GM12872 (cell line): Measurements from ENCODE around the gene THAP6.

Source experiments
- TF ChIP-seq, protein P1 (sequence below): IDR thresholded peaks from 3 replicates; pipeline ENCODE4 v1.5.1; 2011; ENCODE audit warnings: low read depth, mild to moderate bottlenecking, low read length, moderate library complexity; ENCODE audit not compliant: insufficient read depth

The THAP6 gene

GRCh38 chr4:75555294-75556164 is 41.3 kb downstream of the THAP6 start, which contains the start of gene ODAPH:
TSS of gene ODAPH (plus strand) at chr4:75556066. CDS start at chr4:75556083, 17 bp downstream.
- TF ChIP-seq, protein P1, sequence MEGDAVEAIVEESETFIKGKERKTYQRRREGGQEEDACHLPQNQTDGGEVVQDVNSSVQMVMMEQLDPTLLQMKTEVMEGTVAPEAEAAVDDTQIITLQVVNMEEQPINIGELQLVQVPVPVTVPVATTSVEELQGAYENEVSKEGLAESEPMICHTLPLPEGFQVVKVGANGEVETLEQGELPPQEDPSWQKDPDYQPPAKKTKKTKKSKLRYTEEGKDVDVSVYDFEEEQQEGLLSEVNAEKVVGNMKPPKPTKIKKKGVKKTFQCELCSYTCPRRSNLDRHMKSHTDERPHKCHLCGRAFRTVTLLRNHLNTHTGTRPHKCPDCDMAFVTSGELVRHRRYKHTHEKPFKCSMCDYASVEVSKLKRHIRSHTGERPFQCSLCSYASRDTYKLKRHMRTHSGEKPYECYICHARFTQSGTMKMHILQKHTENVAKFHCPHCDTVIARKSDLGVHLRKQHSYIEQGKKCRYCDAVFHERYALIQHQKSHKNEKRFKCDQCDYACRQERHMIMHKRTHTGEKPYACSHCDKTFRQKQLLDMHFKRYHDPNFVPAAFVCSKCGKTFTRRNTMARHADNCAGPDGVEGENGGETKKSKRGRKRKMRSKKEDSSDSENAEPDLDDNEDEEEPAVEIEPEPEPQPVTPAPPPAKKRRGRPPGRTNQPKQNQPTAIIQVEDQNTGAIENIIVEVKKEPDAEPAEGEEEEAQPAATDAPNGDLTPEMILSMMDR: no peak

DNA sequence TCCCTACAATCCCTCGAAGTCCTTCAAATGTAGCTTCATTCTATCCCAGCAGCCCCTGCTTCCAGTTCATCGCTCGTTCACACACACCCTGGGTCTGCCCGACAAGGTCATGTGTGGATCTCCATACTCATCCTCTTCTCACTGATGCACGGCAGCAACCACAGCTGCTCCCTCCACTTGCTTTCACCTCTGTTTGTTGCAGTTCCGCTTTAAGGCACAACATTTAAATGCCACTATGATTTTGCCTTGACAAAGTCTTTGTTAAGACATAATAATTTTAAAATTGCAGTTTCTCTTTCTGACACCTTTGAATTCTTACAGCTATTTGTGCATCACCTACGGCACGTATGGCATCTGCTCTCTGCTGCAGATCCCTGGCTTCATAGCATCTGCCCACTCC is 43.4 kb downstream of the THAP6 start:
- TF ChIP-seq, protein P1: no peak

DNA sequence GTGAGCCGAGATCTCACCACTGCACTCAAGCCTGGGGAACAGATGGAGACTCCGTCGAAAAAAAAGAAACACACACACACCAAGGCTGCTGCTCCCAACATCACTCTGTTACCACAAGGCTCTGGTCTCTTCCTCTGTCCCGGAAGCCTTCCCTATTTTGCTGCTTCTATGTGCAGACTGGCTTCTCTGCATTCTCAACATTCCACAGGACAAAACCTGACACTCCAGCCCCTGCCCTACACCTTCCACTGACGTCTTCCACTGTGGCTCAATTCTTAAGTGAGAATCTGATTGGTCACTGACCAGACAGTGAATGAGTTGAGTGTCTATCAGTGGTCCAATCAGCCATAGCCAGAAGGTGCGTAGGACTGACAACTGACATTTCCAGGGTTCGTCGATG is 47.5 kb downstream of the THAP6 start:
- TF ChIP-seq, protein P1: no peak

DNA sequence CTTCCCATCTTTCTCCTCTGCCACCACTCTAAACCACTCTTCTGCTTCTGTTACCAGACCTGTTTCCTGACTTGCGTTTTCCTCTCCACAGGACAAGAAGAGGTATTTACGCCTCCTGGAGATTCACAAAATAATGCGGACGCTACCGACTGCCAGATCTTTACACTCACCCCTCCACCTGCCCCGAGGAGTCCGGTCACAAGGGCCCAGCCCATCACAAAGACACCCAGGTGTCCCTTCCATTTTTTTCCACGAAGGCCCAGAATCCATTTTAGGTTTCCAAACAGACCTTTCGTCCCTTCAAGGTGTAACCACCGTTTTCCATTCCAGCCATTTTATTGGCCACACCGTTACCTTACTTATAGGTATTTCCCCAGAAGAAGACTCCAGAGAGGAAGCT is 49.8 kb downstream of the THAP6 start:
- TF ChIP-seq, protein P1: no peak

GRCh38 chr4:75565481-75565880 is 51.2 kb downstream of the THAP6 start:
- TF ChIP-seq, protein P1: no peak

GRCh38 chr4:75566911-75567310 is 52.6 kb downstream of the THAP6 start:
- TF ChIP-seq, protein P1: no peak

GRCh38 chr4:75567725-75568124 is 53.5 kb downstream of the THAP6 start:
- TF ChIP-seq, protein P1: no peak
